ENCODE results near the gene RERE. TPM values are rescaled to one million over a fixed set of nuclear protein-coding genes. Genes with fewer than 3 reads are reported as not detected.
A peak's percentile ranks its signal among the peaks of the same experiment; 100 is the strongest.

Gene RERE
- total RNA-seq, 1 experiment from 2014 or later: 9.8 TPM

- in situ Hi-C loops (cut with HindIII; ENCODE audit: low pct_unique_long_range_greater_than_20kb, low sequenced_read_pairs): no loop called here
- no peak for DNase-seq (ENCODE audit: low read depth)
Observed at GRCh38 chr1:8684590-8684989, 132.8 kb downstream of the RERE start.

- no peak for DNase-seq (ENCODE audit: low read depth)
- in situ Hi-C loops (cut with HindIII; ENCODE audit: low pct_unique_long_range_greater_than_20kb, low sequenced_read_pairs): no loop called here
Observed at GRCh38 chr1:8682573-8682972, 134.9 kb downstream of the RERE start.

- in situ Hi-C loops (cut with HindIII; ENCODE audit: low pct_unique_long_range_greater_than_20kb, low sequenced_read_pairs): no loop called here
- DNase-seq (ENCODE audit: low read depth): no peak
Observed at GRCh38 chr1:8681911-8682310, 135.5 kb downstream of the RERE start.

DNA sequence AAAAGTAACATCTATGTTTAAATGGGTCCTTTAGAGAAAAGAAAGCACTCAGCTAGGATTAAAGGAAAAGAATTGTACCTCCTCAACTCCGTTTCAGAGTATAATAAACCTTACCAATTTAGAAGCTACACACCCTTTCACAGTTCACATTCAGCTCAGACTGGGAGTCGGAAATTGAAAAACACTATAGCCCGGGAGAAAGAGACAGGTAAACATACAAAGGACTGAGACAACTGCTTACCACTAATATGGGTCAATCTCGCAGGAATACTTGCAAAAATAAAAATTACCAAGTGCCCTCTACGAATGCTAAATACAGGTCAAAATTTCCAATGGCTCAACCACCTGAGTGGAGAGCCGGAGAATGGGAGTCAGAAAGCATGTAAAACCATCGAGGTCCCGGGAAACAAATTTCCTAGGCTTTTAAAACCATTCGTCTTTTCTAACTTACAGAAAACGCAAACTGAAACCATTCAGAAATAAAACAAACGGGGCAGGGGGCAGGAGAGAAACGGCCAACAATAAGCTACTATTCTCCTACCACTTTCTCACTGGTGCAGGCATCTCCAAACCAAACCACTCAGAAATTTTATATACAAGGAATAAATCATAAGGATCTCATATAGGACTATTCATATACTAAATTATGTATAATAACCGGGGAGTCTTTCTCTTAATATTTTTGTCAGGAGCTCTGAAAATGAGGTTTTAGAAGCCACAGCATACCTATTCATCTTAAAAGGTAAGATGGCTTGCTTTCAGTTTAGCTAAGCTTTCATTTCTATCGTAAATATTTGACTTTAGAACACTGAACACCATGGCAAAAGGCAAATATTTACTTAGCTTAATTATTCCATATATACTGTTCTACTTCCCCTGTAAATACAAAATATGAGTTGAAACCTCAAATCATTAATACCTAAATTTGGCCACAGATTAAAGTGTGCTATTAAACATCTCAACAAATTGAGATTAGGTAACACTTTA, 136.5 kb downstream of the RERE start:
- DNase-seq (ENCODE audit: low read depth): no peak
- in situ Hi-C loops (cut with HindIII; ENCODE audit: low pct_unique_long_range_greater_than_20kb, low sequenced_read_pairs): no loop called here

DNA sequence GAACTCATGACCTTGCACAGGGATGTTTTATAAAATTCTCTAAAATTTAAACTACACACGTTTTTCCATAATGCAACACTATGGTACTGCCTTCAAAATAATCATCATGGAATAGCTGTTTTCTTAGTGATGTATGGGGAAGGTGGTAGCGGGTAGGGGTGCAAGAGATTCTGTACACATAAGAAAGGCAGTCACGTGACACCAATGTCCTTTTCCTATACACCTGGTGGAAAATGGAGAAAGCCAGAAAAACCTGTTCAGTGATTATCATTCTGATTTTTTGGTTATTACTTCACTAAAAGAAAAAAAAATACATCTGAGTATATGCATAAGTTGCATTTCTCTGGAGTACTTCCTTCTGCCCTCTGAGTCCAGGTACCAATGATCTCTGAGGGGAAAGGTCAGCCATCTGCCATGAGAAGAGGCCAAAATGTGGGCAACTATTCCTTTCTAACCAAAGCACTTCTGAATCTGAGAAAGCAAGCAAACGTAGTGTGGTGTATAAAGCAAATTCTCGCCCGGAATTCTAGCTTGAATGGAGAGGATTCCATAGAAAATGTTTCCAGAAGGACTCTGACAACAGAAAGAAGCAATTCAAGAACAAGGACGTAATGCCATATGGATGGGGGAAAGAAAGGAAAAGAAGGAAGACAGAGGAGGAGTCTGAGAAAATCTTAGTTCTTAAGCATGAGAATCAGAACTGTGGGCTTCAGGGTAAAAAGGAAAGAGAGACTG, 137.3 kb downstream of the RERE start:
- in situ Hi-C loops (cut with HindIII; ENCODE audit: low pct_unique_long_range_greater_than_20kb, low sequenced_read_pairs): no loop called here
- no peak for DNase-seq (ENCODE audit: low read depth)

DNA sequence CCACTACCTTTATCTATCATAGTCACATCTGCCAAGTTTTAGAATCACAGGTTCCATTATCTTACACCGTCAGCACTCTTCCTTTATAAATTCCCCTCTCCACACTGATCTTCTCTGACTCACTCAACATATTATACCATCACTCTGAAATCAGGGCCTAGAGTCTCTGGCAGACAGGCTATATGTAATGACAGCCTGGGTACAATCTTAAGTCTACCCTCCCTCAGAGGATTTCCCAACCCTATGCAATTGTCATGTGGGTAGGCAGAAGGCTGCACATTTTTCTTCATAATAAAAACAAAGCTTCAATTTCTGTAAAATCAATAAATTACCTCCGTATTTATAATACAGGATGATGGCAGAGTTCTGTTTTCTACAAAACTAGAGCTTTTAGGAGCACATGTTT, 138.0 kb downstream of the RERE start:
- no peak for DNase-seq (ENCODE audit: low read depth)
- in situ Hi-C loops (cut with HindIII; ENCODE audit: low pct_unique_long_range_greater_than_20kb, low sequenced_read_pairs): no loop called here

DNA sequence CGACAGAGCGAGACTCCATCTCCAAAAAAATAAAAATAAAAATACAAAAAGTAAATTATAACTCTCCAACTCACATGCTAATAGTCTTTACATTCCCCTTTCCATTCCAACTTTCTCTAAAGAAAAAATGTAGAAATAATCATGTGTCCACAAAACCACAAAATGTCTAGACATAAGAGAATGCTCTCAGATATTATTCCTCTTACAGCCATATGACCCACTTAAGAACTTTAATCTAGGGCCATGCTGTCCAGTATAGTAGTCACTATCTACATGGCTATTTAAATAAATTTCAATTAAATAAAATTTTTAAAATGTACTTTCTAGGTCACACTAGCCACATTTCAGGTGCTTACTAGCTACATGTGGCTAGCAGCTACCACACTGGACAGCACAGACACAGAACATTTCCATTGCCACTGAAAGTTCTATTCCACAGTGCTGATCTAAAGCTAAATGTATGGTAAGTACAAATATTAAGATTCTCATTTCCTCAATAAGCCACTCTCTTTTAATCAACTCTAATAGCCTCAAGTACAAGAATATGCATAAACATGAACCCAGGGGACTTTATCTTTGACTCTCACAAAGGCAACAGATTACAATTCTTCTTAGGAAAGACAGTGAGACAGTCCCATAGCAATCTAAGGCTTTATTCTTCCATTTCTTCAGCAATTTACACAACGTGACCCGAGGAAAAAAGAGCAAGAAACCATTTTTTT, 138.6 kb downstream of the RERE start:
- in situ Hi-C loops (cut with HindIII; ENCODE audit: low pct_unique_long_range_greater_than_20kb, low sequenced_read_pairs): no loop called here

DNA sequence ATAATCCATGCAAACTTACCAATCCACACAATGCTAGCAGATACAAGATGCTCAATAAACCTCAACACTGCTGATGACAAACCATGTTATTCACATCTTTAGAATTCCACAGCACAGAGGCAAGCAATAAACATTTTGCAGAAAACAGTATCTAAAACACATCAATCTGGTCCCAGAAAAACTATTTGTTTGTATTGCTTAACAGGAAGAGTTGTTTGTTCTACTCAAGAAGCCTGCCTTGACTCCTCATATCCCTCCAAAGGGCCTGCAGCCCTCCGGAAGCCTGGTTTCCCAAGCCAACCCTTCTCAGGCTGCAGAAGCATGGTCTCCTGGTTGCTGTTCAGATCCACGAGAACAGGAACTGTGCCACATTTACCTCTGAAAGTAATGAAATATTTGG, 139.7 kb downstream of the RERE start:
- in situ Hi-C loops (cut with HindIII; ENCODE audit: low pct_unique_long_range_greater_than_20kb, low sequenced_read_pairs): no loop called here
- no peak for DNase-seq (ENCODE audit: low read depth)

More for the DNA sequence above, 138.6 kb downstream of the RERE start:
- no peak for DNase-seq (ENCODE audit: low read depth)

DNA sequence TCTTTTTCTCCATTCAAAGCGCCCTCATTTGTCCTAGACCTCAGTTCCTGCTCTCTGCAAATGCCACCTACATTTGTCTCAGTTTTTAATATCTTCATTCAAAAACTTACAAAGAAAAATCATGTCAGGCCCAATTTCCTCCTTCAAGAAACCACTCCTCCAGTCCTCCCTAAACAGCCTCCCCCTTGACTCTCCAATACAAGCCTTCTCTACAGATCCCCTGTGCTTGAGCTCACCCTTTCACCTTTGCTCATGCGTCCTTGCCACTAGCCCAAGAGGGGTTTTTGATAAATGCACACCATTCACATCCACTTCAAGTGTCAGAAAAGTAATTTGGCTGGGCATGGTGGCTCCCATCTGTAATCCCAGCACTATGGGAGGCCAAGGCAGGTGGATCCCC, 140.6 kb downstream of the RERE start:
- in situ Hi-C loops (cut with HindIII; ENCODE audit: low pct_unique_long_range_greater_than_20kb, low sequenced_read_pairs): no loop called here
- DNase-seq (ENCODE audit: low read depth): no peak

DNA sequence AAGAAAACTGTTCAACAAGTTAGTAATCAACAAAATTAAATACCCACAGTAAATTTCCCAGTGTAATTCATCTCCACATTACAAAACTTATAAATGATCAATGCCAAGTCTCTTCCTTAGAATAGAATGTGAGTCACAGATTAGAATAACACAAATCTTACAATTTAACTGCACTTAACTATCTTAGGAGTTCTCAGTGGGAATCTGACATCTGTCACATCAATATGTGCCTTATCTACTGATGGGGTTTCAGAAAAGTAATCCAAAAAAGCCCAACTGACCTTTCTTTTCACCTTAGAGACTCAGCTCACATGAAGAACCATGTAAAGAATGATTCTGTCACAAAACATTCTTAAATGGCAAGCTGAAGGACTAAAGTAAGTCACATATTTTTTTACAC, 141.4 kb downstream of the RERE start:
- in situ Hi-C loops (cut with HindIII; ENCODE audit: low pct_unique_long_range_greater_than_20kb, low sequenced_read_pairs): no loop called here

GRCh38 chr1:8674912-8675311, 142.5 kb downstream of the RERE start:
- no peak for DNase-seq (ENCODE audit: low read depth)

More for the DNA sequence above, 141.4 kb downstream of the RERE start:
- no peak for DNase-seq (ENCODE audit: low read depth)

DNA sequence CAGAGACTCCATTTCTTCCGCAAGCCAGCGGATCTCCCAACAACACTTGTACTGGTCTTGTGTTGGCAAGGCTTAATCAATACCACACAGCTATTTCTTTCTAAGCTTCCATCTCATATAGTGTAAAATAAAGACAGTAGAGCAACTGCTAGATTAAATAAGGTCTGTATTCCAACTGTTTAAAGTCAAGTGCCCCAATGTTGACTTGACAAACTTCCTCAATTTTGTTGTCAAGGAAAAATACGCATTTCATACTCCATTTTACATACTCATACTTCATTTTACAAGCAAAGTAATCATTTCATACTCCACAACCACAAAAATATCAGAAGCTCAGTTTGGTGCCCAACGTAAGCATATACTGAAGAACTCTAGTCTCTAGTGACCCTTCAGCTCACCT, 143.0 kb downstream of the RERE start:
- no peak for DNase-seq (ENCODE audit: low read depth)
- in situ Hi-C loops (cut with HindIII; ENCODE audit: low pct_unique_long_range_greater_than_20kb, low sequenced_read_pairs): no loop called here

More at GRCh38 chr1:8674912-8675311, 142.5 kb downstream of the RERE start:
- in situ Hi-C loops (cut with HindIII; ENCODE audit: low pct_unique_long_range_greater_than_20kb, low sequenced_read_pairs): no loop called here

GRCh38 chr1:8671306-8671917, 146.0 kb downstream of the RERE start:
- in situ Hi-C loops (cut with HindIII; ENCODE audit: low pct_unique_long_range_greater_than_20kb, low sequenced_read_pairs): no loop called here
- DNase-seq (ENCODE audit: low read depth): peak; percentile 42

- DNase-seq (ENCODE audit: low read depth): peak; percentile 69
- in situ Hi-C loops (cut with HindIII; ENCODE audit: low pct_unique_long_range_greater_than_20kb, low sequenced_read_pairs): no loop called here
Observed at GRCh38 chr1:8670371-8670818, 147.0 kb downstream of the RERE start.

GRCh38 chr1:8669606-8670335, 147.7 kb downstream of the RERE start:
- in situ Hi-C loops (cut with HindIII; ENCODE audit: low pct_unique_long_range_greater_than_20kb, low sequenced_read_pairs): no loop called here

GRCh38 chr1:8667869-8668594, 149.4 kb downstream of the RERE start:
- in situ Hi-C loops (cut with HindIII; ENCODE audit: low pct_unique_long_range_greater_than_20kb, low sequenced_read_pairs): no loop called here
- no peak for DNase-seq (ENCODE audit: low read depth)

More at GRCh38 chr1:8669606-8670335, 147.7 kb downstream of the RERE start:
- DNase-seq (ENCODE audit: low read depth): no peak

Measured in Caki2 (cell line).